ENCODE results near the gene NFIB.

Gene NFIB

GRCh38 chr9:14236591-14236990 is 77.3 kb downstream of the NFIB start:
- no peak for DNase-seq

DNA sequence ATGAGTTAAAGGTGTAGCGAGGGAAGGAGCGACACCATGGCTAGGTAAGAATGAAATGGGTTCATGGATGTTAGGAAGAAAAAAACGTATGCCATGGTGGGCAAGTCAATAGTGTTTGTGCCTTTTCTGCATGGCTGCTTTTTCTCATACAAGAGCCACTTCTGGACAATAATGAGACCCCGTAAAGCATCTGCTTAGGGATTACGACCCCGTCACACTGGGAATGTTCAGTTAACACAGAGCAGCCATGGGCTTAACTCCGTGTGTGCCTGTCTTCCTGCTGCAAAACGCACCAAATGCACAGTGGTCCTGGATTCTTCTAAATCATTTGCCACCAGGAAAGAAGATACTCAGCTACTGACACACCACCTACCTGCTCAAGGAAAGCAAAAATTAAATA is 81.8 kb downstream of the NFIB start:
- no peak for DNase-seq

DNA sequence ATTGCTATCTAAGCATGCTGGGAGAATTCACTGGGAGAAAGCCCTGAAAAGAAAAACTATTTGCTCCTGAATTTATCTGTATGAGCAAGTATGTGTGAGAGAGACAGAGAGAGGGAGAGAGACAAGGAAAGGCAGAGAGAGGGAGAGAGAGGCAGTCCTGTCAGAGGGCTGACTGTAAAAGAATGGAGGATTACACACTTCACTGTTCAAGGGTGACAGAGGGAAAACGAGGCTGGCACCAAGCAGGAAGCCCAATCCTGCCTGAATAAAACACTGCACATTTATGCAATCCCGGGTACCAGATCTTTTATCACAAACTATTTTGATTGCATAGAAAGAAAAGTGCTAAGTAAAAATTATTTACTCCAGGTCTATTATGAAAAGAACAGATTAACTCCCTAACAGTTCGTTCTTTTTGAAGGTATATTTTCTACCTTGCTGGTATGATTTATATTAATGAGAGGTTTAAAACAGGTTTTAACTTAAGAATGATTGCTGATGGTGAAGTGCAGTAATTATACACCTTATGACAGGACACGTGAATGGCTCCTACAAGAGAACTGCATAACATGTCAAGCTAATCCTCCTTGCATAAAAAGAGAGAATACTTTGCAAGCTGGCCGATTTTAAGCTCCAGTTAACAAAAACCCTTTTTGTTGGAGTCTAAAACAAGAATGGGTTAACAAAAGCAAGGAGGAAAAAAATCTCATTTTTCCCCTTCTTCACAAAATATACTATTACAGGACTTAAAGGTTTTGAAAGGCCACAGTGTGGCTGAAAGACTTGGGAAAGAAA is 82.5 kb downstream of the NFIB start:
- DNase-seq: no peak

DNA sequence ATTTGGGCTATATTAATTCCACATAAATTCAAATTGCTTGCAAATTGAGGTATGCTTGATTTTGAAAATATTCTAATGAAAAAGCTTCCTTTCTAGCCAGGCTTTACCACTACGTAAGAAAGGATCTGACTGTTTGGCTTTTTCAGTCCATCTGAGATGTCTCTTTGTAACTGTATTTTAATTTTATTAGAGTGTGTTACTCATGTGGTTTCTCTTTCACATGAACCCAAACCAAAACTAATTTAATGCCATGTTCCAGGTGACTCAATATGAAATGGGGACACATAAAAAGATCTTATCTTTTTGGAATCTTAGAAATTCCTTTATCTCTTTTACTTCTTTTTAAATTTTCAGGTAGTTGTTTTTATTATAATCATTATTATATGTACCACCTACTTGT is 85.3 kb downstream of the NFIB start:
- no peak for DNase-seq

DNA sequence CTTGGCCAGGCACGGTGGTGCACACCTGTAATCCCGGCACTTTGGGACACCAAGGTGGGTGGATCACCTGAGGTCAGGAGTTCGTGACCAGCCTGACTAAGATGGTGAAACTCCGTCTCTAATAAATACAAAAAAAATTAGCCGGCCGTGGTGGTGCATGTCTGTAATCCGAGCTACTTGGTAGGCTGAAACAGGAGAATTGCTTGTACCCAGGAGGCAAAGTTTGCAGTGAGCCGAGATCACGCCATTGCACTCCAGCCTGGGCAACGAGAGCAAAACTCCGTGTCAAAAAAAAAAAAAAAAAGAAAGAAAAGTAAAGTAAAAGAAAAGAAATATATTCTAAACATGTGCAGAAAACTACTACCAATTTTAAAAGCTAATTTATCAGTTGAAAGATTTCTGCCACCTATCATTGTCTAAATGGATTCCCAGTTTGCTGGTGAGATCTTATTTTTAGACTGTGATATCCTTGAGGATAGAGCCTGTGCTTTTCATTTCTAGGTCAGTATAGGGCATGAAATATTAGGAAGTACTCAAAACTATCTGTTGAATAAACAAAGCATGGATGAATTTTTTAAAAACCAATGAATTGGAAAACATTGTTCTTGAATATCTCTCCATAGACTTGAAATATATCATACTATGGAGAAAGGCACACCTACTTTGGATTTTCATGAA is 86.9 kb downstream of the NFIB start:
- DNase-seq: no peak

- no peak for DNase-seq
Measured at GRCh38 chr9:14223081-14223480, 90.9 kb downstream of the NFIB start.

DNA sequence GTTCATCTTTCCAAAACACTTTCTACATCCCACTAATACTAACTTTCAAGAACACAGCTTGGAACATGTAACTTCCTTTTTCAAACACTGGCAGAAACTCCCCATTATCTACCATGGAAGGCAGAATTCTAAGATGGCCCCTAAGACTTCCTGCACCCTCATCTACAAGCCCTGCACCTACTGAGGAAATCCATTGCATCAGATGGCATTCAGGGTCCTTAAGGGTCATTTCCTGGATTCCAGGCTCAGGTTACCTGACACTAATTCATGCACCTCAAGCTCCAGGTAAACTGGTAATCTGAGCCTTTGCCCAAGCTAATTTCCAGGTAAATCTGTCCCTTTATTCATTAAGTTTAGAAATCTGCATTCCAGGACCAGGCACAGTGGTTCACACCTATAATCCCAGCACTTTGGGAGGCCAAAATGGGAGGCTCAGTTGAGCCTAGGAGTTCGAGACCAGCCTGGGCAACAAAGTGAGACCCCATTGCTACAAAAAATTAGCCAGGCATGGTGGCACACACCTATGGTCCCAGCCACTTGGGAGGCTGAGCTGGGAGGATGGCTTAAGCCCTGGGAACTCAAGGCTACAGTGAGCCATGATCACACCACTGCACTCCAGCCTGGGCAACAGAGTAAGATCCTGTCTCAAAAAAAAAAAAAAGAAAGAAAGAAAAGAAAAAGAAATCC is 91.6 kb downstream of the NFIB start:
- no peak for DNase-seq

DNA sequence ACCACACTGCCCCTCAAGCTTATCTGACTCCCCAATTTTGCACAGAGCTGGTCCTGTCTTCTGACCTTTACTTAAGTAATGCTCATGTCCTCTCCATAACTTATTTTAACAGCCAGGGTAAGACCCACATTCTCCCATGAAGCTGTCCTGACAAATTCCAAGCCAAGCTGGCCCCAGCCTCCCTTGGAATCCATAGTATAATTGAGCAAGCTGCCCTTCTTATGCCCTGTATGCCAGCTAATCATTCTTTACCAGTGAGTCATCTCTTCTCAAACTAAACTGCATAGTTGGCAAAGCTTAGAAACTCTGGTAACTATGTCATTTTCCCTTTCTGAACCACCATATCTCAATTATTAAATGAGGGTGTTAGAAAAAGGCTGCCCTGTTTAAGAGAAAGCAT is 92.4 kb downstream of the NFIB start:
- DNase-seq: no peak

- no peak for DNase-seq
Measured at GRCh38 chr9:14221119-14221518, 92.8 kb downstream of the NFIB start.

DNA sequence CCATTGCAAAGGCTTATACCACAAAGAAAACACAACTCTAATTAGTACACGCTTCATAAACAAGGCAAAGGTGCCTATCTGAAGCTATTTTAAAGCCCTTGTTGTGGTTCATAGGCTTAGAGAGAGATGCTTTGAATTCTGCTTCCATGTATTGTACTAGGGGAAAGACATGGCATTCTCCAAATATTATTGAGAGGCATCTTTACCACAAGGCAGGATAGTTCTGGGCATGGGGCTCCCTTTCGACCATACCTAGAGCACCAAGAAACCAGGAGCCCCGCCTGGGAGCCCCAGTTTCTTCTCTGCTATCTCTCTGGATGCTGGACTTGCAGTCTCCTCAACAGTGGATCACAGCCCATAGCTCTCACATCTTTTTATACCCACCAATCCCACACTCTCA is 93.7 kb downstream of the NFIB start:
- no peak for DNase-seq

DNA sequence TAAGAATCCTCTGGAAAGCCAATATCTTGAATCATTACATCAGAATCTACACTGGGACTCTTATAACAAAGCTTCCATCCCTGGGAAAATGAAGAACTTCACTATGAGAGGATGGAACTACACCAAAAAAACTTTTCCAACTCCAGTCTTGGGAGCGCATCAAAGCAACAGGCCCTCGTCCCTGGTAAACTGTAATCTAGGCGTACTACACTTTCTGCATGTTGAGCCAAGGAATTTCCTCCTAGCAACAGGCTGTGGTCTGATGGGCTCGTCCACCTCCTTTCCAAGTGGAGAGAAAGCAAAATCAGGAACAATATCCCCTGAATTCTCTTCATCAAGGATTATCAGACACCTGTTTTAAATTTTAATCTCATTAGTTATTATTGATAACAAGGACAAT is 94.1 kb downstream of the NFIB start:
- DNase-seq: no peak

DNA sequence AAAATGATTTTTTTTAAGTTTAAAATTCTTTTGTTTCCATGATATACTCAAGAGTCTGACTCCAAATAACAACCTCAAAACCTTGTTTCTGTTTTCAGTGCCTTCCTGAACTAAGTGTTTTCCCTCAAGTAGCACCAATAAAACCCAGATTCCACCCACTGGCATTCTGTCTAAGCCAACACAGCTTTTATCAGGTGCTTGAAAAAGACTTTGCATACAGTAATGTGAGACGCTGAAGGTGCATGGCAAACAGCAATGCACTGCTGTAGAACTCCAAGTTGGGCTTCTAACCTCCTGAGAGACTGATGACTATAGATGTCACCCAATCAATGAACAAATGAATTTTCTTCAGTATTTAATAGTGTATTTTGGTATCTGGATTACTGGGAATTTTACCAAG is 95.7 kb downstream of the NFIB start:
- DNase-seq: no peak

DNA sequence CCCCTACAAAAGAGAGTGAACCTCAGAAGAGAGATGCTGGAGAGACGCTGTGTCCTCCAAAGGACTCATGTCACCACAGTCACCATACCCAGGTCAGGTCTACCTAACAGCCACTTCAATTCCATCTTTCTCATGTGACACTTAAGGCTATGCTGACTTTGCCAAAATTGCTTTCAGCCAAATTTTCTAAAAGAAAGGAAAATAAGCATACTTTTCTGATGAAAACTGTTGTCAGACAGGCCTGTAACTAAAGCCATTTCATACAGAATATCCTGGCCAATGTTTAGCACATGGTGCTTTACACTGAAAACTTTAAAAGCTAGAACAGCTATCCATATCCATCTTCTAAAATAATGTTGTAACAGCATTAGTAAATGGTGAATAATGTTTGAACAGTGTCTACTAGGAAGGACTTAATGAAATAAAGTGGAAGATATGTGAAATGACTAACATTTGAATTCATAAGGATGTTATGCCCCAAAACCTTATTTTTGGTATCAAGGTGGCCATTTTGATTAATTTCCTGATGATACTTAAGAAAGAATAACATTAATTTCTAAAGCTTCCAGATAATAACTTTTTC is 97.2 kb downstream of the NFIB start:
- no peak for DNase-seq

- no peak for DNase-seq
Measured at GRCh38 chr9:14215614-14216013, 98.3 kb downstream of the NFIB start.

DNA sequence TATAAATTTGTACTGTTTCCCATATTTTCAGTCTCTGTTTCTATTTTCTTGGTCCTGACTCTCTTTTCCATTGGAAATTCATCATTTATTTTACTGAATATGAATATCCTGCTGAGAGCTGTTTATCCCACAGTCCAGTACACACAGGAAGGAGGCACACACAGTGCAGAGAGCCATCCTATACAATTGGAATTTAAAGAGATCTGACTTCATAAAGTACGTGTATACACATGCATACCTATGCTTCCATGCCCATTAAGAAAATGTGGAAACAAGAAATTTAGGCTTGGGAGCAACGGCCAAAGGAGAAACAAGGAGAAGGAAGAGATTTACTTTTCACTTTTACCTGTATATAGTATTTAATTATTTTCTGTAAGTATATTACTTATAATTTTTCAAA is 99.2 kb downstream of the NFIB start:
- DNase-seq: no peak

DNA sequence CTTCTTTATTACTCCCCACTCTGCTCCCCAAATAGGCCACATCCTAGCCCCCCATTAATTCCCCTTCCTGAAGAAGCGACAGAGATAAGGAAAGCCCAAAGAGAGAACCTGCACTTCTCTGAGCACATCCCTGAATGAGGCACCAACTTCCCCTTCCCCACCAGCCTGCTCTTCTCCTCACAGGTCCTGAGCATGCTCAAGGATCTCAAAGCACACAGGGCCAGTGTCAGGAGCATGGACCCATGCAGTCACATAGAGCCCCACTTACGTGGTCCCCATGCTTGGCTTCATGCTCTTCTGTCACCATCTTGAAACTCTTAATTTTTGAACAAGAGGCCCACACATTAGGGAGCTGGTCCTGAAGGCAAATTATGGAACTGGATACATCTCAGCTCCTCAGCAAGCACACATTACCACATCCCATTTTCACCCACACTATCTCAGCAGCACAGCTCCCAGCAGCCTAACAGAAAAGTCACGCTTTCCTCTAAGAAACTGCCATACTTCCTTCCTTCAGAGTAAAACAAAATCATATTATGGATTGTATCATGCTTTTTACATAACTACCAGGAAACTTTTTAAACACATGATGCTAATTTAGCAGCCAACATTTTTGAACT is 99.8 kb downstream of the NFIB start:
- no peak for DNase-seq

DNA sequence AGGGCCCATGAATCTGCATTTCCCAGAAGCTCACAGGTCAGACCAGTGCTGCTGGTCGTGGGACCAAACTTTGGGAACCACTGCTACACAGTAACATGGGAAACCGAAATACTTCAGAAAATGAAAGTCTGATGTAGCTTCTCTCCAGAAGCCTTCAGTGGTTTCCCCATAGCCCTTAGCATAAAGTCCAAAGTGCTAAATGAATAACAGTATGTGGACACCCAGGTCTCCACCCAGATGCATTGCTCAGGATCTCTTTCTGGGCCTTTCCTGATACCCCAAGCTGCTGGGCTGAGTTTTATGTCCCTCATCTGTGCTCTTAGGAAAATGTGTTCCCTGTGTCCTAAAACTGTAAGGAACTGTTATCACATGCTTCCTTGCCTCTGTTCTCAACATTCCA is 100.4 kb downstream of the NFIB start:
- DNase-seq: no peak

GRCh38 chr9:14212697-14213420 is 101.1 kb downstream of the NFIB start:
- no peak for DNase-seq

DNA sequence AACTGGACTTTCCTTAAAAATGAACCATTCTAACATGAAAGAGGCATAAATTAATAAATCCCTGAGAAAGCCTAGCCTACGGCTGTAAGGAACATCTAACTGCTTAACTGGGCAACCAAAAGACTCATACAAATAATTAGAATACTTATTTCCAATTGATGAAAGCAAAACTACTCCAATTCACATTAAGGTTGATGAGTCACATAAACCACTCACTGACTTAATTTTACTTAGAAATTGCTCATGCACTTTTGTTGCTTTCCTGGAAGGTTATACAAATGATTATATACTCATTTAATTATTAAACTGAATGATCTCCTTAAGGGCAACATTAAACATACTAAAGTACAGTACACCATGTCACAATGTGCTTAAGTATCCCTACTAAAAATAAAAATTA is 101.9 kb downstream of the NFIB start:
- DNase-seq: no peak

DNA sequence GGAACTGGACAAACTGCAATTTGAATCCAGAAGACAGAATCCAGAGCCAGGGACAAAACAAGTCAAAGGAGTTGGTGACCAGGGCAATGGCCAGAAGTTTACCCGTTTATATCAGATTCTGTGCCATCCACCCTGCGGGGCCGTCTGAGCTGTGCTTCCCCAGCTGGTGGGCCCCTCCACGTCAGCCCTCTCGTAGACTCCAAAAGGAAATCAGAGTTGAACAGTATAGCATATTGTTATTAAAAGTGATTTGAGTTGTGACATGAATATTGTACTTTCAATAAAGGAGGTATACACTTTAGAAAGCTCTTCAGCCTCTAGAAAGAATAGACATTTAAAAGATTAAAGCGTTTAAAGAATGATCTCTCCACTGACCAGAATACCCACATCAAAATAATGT is 102.4 kb downstream of the NFIB start:
- no peak for DNase-seq

DNA sequence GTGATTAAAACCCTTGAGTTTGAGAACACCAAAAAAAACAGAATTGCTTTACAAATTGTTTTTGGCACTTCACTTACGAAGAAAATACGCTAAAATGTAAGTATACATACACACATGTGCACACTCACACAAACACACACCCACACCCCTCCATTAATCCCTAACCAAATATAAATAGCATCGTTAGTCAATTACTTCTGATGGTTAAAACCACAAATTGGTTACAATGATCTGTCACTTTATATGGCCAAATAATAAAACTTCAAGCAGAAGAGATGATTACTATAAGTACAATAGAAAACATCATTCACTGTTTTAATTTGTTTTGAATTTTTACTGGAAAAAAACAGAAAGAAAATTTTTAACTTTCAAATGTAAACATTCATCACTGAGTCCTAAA is 103.5 kb downstream of the NFIB start:
- no peak for DNase-seq

All from KG1 (cell line).